Measurements from ENCODE around the gene GPR22.

The GPR22 gene

GRCh38 chr7:107494315-107494751 is 24.5 kb downstream of the GPR22 start:
- no peak for TF ChIP-seq CTCF (IDR thresholded peaks at IDR 0.05; ENCODE audit: borderline replicate concordance, control extremely low read depth, extremely low read depth, insufficient read depth, missing control alignments)
- no peak for DNase-seq (ENCODE audit: low spot score)

GRCh38 chr7:107494884-107495283 is 25.0 kb downstream of the GPR22 start:
- in situ Hi-C loops (cut with MboI; ENCODE audit: low sequenced_read_pairs, unreplicated experiment), result no loop called here
- DNase-seq (ENCODE audit: low spot score), result no peak

More at GRCh38 chr7:107494315-107494751, 24.5 kb downstream of the GPR22 start:
- in situ Hi-C loops (cut with MboI; ENCODE audit: low sequenced_read_pairs, unreplicated experiment), result no loop called here

GRCh38 chr7:107495516-107495915 is 25.7 kb downstream of the GPR22 start:
- DNase-seq (ENCODE audit: low spot score), result no peak
- in situ Hi-C loops (cut with MboI; ENCODE audit: low sequenced_read_pairs, unreplicated experiment), result no loop called here
- TF ChIP-seq CTCF (IDR thresholded peaks at IDR 0.05; ENCODE audit: borderline replicate concordance, control extremely low read depth, extremely low read depth, insufficient read depth, missing control alignments), result no peak

More at GRCh38 chr7:107494884-107495283, 25.0 kb downstream of the GPR22 start:
- TF ChIP-seq CTCF (IDR thresholded peaks at IDR 0.05; ENCODE audit: borderline replicate concordance, control extremely low read depth, extremely low read depth, insufficient read depth, missing control alignments), result no peak

- no peak for DNase-seq (ENCODE audit: low spot score)
- TF ChIP-seq CTCF (IDR thresholded peaks at IDR 0.05; ENCODE audit: borderline replicate concordance, control extremely low read depth, extremely low read depth, insufficient read depth, missing control alignments), result no peak
- in situ Hi-C loops (cut with MboI; ENCODE audit: low sequenced_read_pairs, unreplicated experiment), result no loop called here
Measured at GRCh38 chr7:107499731-107500130, 29.9 kb downstream of the GPR22 start.

- in situ Hi-C loops (cut with MboI; ENCODE audit: low sequenced_read_pairs, unreplicated experiment), result no loop called here
- TF ChIP-seq CTCF (IDR thresholded peaks at IDR 0.05; ENCODE audit: borderline replicate concordance, control extremely low read depth, extremely low read depth, insufficient read depth, missing control alignments), result no peak
- no peak for DNase-seq (ENCODE audit: low spot score)
Measured at GRCh38 chr7:107501593-107501992, 31.7 kb downstream of the GPR22 start.

- in situ Hi-C loops (cut with MboI; ENCODE audit: low sequenced_read_pairs, unreplicated experiment), result no loop called here
- no peak for DNase-seq (ENCODE audit: low spot score)
- TF ChIP-seq CTCF (IDR thresholded peaks at IDR 0.05; ENCODE audit: borderline replicate concordance, control extremely low read depth, extremely low read depth, insufficient read depth, missing control alignments), result no peak
Measured at GRCh38 chr7:107502154-107502553, 32.3 kb downstream of the GPR22 start.

- TF ChIP-seq CTCF (IDR thresholded peaks at IDR 0.05; ENCODE audit: borderline replicate concordance, control extremely low read depth, extremely low read depth, insufficient read depth, missing control alignments), result no peak
- in situ Hi-C loops (cut with MboI; ENCODE audit: low sequenced_read_pairs, unreplicated experiment), result no loop called here
- no peak for DNase-seq (ENCODE audit: low spot score)
Measured at GRCh38 chr7:107502797-107503196, 32.9 kb downstream of the GPR22 start.
